ENCODE data around the gene ERH.

DNA sequence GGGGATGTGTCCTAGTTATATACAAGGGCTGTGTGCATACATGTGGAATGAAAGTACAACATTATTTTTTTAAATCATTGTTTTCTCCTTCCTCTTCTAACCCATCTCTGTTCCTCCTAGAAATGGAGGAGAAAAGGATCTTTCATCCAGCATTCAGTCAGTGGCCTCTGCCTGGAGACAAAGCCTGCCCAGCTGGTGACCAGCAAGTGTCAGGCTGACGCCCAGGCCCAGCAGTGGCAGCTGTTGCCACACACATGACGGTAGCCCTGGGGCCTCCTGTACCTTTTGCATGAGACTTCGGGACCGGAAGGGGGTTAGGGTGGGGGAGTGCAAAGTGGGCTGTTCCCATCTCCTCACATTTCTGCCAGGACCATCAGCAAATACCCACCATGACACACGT, 46.2 kb downstream of the ERH start:
- TF ChIP-seq POLR2A (IDR thresholded peaks at IDR 0.05; ENCODE audit: low read depth, low read length) (no peak), SPI1 (IDR thresholded peaks at IDR 0.05; ENCODE audit: low read depth, low read length) (no peak)
